ENCODE data around the gene UQCR10. TPM values are rescaled to one million over a fixed set of nuclear protein-coding genes. Genes with fewer than 3 reads are reported as not detected.

Gene UQCR10
- total RNA-seq, 2 experiments from 2014 or later = 81.4 to 87.4 TPM

GRCh38 chr22:29755889-29756288 lies 11.3 kb upstream of the UQCR10 start:
- ChIA-PET CTCF (interaction anchor here (0.9 to 1.0 kb wide), 2 partner anchors 249 to 332 kb away, joined by 3 read pairs; no protein-coding TSS in a partner anchor), POLR2A (no interaction called here)
- peaks cover 5% of the 10 kb centered on the region for H3K4me1 Mint-ChIP-seq (ENCODE audit: low read depth)
- H3K27ac Mint-ChIP-seq = no peak overlapping the region
- no peaks in the 10 kb centered on the region for H3K36me3 Mint-ChIP-seq
- intact Hi-C loops (cut with micrococcal nuclease) = no loop called here
- no peak for DNase-seq
- no peaks in the 10 kb centered on the region for H3K9me3 Mint-ChIP-seq
- no peaks in the 10 kb centered on the region for H3K27me3 Mint-ChIP-seq
- H3K4me3 Mint-ChIP-seq = no peak overlapping the region

GRCh38 chr22:29756341-29756740 lies 10.8 kb upstream of the UQCR10 start:
- intact Hi-C loops (cut with micrococcal nuclease) = no loop called here
- Mint-ChIP-seq H3K4me3 (no peak overlapping the region), H3K9me3 (no peaks in the 10 kb centered on the region), H3K27me3 (no peaks in the 10 kb centered on the region), H3K27ac (no peak overlapping the region), H3K4me1 (ENCODE audit: low read depth) (peaks cover 2% of the 10 kb centered on the region), H3K36me3 (no peaks in the 10 kb centered on the region)
- POLR2A ChIA-PET = no interaction called here
- CTCF ChIA-PET = interaction anchor here (0.9 to 1.0 kb wide), 2 partner anchors 249 to 332 kb away, joined by 3 read pairs; no protein-coding TSS in a partner anchor
- no peak for DNase-seq

- Mint-ChIP-seq H3K27me3 (no peaks in the 10 kb centered on the region), H3K4me3 (no peak overlapping the region), H3K36me3 (no peaks in the 10 kb centered on the region), H3K4me1 (ENCODE audit: low read depth) (no peaks in the 10 kb centered on the region), H3K27ac (no peak overlapping the region), H3K9me3 (no peaks in the 10 kb centered on the region)
- intact Hi-C loops (cut with micrococcal nuclease) = no loop called here
- ChIA-PET POLR2A (no interaction called here), CTCF (interaction anchor here (1.3 kb wide), 1 partner anchor 68 kb away, joined by 3 read pairs; no protein-coding TSS in a partner anchor)
- no peak for DNase-seq
Observed at GRCh38 chr22:29757096-29757495, 10.1 kb upstream of the UQCR10 start.

GRCh38 chr22:29758068-29758622 lies 9.0 kb upstream of the UQCR10 start:
- ChIA-PET POLR2A (no interaction called here), CTCF (interaction anchor here (1.3 kb wide), 1 partner anchor 69 kb away, joined by 3 read pairs; no protein-coding TSS in a partner anchor)
- no peaks in the 10 kb centered on the region for H3K4me1 Mint-ChIP-seq (ENCODE audit: low read depth)
- intact Hi-C loops (cut with micrococcal nuclease) = no loop called here
- H3K4me3 Mint-ChIP-seq = no peak overlapping the region
- no peaks in the 10 kb centered on the region for H3K36me3 Mint-ChIP-seq
- DNase-seq = no peak
- H3K27me3 Mint-ChIP-seq = no peaks in the 10 kb centered on the region
- H3K9me3 Mint-ChIP-seq = no peaks in the 10 kb centered on the region
- H3K27ac Mint-ChIP-seq = no peak overlapping the region

- H3K27ac Mint-ChIP-seq = no peak overlapping the region
- ChIA-PET CTCF (no interaction called here), POLR2A (no interaction called here)
- peaks cover under 1% of the 10 kb centered on the region for H3K4me1 Mint-ChIP-seq (ENCODE audit: low read depth)
- H3K4me3 Mint-ChIP-seq = no peak overlapping the region
- no peaks in the 10 kb centered on the region for H3K9me3 Mint-ChIP-seq
- intact Hi-C loops (cut with micrococcal nuclease) = no loop called here
- no peaks in the 10 kb centered on the region for H3K36me3 Mint-ChIP-seq
- no peak for DNase-seq
- H3K27me3 Mint-ChIP-seq = no peaks in the 10 kb centered on the region
Observed at GRCh38 chr22:29758959-29759358, 8.2 kb upstream of the UQCR10 start.

GRCh38 chr22:29762263-29762662 lies 4.9 kb upstream of the UQCR10 start:
- no peak overlapping the region for H3K27ac Mint-ChIP-seq
- H3K4me3 Mint-ChIP-seq = no peak overlapping the region
- DNase-seq = no peak
- ChIA-PET CTCF (no interaction called here), POLR2A (no interaction called here)
- H3K27me3 Mint-ChIP-seq = no peaks in the 10 kb centered on the region
- H3K4me1 Mint-ChIP-seq (ENCODE audit: low read depth) = peaks cover 13% of the 10 kb centered on the region
- H3K9me3 Mint-ChIP-seq = no peaks in the 10 kb centered on the region
- intact Hi-C loops (cut with micrococcal nuclease) = loop anchor here (10.0 kb wide), 1 partner anchor 503 kb away; the partner anchor contains the start of gene OSM
- peaks cover under 1% of the 10 kb centered on the region for H3K36me3 Mint-ChIP-seq

GRCh38 chr22:29765905-29766631 lies 1.1 kb upstream of the UQCR10 start:
- intact Hi-C loops (cut with micrococcal nuclease) = loop anchor here (2.0 to 10.0 kb wide), 5 partner anchors 117 to 1024 kb away; partner anchors contain the start of genes CHEK2, HSCB, MTMR3 and OSM
- peak overlapping the region; percentile 94 for H3K27ac Mint-ChIP-seq
- ChIA-PET POLR2A (interaction anchor here (0.6 to 1.3 kb wide), 4 partner anchors 12 to 103 kb away, joined by 3 to 4 read pairs (median 3); no protein-coding TSS in a partner anchor), CTCF (interaction anchor here (0.8 to 1.4 kb wide), 3 partner anchors 130 to 239 kb away, joined by 3 to 4 read pairs (median 4); no protein-coding TSS in a partner anchor)
- no peaks in the 10 kb centered on the region for H3K9me3 Mint-ChIP-seq
- peaks cover 26% of the 10 kb centered on the region for H3K4me1 Mint-ChIP-seq (ENCODE audit: low read depth)
- peaks cover 18% of the 10 kb centered on the region for H3K36me3 Mint-ChIP-seq
- H3K27me3 Mint-ChIP-seq = no peaks in the 10 kb centered on the region
- peak; percentile 58 for DNase-seq
- peak overlapping the region; percentile 100 for H3K4me3 Mint-ChIP-seq

- H3K27me3 Mint-ChIP-seq = no peaks in the 10 kb centered on the region
- CTCF ChIA-PET = interaction anchor here (0.8 to 1.4 kb wide), 3 partner anchors 131 to 238 kb away, joined by 3 to 4 read pairs (median 4); no protein-coding TSS in a partner anchor
- H3K27ac Mint-ChIP-seq = peak within 1 kb of the TSS; percentile 94
- H3K36me3 Mint-ChIP-seq = peaks cover 19% of the 10 kb centered on the region
- intact Hi-C loops (cut with micrococcal nuclease) = loop anchor here (1.0 to 10.0 kb wide), 7 partner anchors 72 to 1024 kb away; partner anchors contain the start of genes ASCC2, CHEK2, HSCB and MTMR3
- peak within 1 kb of the TSS; percentile 100 for H3K4me3 Mint-ChIP-seq
- peak; percentile 96 for DNase-seq
- peaks cover 26% of the 10 kb centered on the region for H3K4me1 Mint-ChIP-seq (ENCODE audit: low read depth)
- no peaks in the 10 kb centered on the region for H3K9me3 Mint-ChIP-seq
- POLR2A ChIA-PET = interaction anchor here (0.7 to 1.3 kb wide), 4 partner anchors 15 to 163 kb away, joined by 3 to 4 read pairs (median 4); no protein-coding TSS in a partner anchor
Observed at GRCh38 chr22:29766632-29767170, 468 bp upstream of the UQCR10 start, which contains the start of gene ZMAT5. Gene ZMAT5 (minus strand): TSS chr22:29767007. CDS start chr22:29748544, 18,463 bp downstream.

GRCh38 chr22:29768052-29768693 lies 1.0 kb downstream of the UQCR10 start:
- peaks cover 23% of the 10 kb centered on the region for H3K36me3 Mint-ChIP-seq
- no peaks in the 10 kb centered on the region for H3K9me3 Mint-ChIP-seq
- H3K4me3 Mint-ChIP-seq = peak overlapping the region; percentile 100
- intact Hi-C loops (cut with micrococcal nuclease) = loop anchor here (5.0 to 10.0 kb wide), 3 partner anchors 309 to 1026 kb away; partner anchors contain the start of genes CHEK2, HSCB and OSM
- ChIA-PET CTCF (interaction anchor here (0.5 kb wide), 1 partner anchor 16 kb away, joined by 3 read pairs; no protein-coding TSS in a partner anchor), POLR2A (no interaction called here)
- H3K27me3 Mint-ChIP-seq = no peaks in the 10 kb centered on the region
- H3K4me1 Mint-ChIP-seq (ENCODE audit: low read depth) = peaks cover 26% of the 10 kb centered on the region
- no peak for DNase-seq
- peak overlapping the region; percentile 94 for H3K27ac Mint-ChIP-seq

GRCh38 chr22:29769723-29770321 lies 2.7 kb downstream of the UQCR10 start:
- Mint-ChIP-seq H3K27me3 (no peaks in the 10 kb centered on the region), H3K36me3 (peaks cover 23% of the 10 kb centered on the region), H3K9me3 (no peaks in the 10 kb centered on the region), H3K4me1 (ENCODE audit: low read depth) (peaks cover 21% of the 10 kb centered on the region), H3K27ac (no peak overlapping the region), H3K4me3 (no peak overlapping the region)
- ChIA-PET POLR2A (no interaction called here), CTCF (no interaction called here)
- intact Hi-C loops (cut with micrococcal nuclease) = loop anchor here (5.0 to 10.0 kb wide), 3 partner anchors 307 to 1028 kb away; partner anchors contain the start of genes CHEK2, HSCB and OSM
- DNase-seq = no peak

- POLR2A ChIA-PET = no interaction called here
Observed at GRCh38 chr22:29772170-29772641, 5.0 kb downstream of the UQCR10 start.

More at GRCh38 chr22:29772170-29772641, 5.0 kb downstream of the UQCR10 start:
- Mint-ChIP-seq H3K4me1 (ENCODE audit: low read depth) (peaks cover 13% of the 10 kb centered on the region), H3K27me3 (no peaks in the 10 kb centered on the region), H3K36me3 (peaks cover 23% of the 10 kb centered on the region), H3K27ac (no peak overlapping the region), H3K9me3 (no peaks in the 10 kb centered on the region), H3K4me3 (no peak overlapping the region)
- intact Hi-C loops (cut with micrococcal nuclease) = no loop called here
- no peak for DNase-seq
- CTCF ChIA-PET = interaction anchor here (1.2 kb wide), 1 partner anchor 316 kb away, joined by 3 read pairs; no protein-coding TSS in a partner anchor
